Measurements from ENCODE around the gene CDH4.

CDH4 gene

DNA sequence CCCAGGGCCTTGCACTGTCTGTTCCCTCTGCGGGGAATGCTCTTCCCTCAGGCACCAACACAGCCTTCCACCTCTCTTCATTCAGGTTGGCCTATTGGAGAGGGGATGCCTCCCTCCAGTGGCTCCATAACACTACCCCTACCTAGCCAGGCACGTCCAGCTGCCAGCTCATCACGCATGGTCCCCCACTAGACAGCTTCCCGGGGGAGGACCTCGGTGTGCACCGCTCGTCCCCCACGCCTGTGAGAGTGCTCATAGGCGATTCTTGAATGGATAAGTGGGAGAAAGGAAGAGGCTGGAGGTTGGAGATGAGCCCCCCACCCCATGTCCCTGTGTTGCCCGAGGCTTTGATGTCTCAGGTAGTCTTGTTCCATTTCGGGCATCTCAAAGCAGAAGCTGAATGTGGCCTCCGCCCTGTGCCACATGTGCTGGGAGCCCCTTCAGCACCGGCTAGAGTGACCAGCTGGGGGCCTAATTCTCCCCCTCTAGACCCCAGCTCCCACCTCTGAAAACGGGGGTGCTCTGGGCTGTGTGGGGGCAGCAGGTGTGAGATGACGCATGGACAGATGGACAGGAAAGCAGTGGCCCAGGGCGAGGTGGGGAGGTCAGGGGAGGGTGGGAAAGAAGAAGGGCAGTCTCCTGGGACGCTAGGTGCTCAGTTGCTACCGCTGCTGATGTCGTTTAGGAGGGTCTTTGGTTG lies 480.6 kb downstream of the CDH4 start:
- no peak for DNase-seq

DNA sequence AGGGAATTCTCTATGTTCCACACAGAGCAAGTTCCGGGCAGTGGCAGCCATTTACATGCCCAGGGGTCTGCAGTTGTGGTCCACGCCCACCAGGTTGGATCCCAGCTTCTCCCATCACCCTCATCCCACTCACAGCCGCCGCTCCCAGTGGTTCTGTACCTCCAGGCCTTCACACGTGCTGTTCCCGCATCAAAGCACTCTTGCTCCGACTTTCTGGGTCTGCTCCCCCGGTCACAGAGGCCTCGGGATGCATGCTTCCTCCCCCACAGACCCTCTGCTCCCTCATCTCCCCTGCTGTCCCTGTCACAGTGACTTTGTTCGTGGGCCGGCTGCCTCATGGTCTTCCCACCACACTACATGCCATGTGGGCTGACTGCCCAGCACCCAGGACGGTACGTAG lies 481.2 kb downstream of the CDH4 start:
- DNase-seq: no peak

DNA sequence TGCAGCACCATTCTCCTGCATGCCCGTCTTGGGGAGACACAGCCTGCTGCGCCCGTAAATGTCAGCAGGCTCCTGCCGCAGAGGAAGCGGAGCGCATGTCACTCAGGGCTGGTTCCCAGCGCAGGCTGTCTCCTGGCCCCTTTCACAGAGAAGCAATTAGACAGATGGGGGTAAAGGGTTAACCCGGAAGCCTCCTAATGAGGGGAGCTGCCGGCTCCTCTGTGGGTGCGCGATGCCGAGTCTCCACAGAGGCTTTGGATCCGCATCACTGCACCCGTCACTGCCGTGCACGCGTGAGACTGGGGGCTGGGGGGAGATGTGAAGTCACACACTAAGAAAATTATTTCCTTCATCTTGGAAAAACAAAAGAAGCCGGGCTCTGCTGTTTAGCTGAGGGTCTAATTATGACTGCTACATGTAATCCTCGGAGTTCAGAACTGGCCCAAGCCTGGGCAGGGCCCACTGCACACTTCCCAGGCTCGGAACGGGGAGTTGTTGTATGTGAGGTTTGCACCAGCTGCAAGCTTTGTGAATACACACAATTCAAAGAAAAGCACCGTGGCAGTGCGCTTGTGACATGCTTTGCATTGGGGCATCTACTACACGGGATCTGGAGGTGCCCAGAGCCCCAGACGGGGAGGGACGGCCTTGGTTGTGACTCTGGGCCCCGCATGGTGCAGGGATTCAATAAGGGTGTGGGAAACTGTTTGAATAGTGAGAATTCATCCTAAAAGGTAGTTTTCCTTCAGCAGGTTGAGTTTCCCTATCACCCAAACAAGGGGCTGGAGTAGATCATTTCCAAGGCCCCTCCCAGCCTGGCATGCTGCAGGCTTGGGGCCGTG lies 482.1 kb downstream of the CDH4 start:
- DNase-seq: no peak

DNA sequence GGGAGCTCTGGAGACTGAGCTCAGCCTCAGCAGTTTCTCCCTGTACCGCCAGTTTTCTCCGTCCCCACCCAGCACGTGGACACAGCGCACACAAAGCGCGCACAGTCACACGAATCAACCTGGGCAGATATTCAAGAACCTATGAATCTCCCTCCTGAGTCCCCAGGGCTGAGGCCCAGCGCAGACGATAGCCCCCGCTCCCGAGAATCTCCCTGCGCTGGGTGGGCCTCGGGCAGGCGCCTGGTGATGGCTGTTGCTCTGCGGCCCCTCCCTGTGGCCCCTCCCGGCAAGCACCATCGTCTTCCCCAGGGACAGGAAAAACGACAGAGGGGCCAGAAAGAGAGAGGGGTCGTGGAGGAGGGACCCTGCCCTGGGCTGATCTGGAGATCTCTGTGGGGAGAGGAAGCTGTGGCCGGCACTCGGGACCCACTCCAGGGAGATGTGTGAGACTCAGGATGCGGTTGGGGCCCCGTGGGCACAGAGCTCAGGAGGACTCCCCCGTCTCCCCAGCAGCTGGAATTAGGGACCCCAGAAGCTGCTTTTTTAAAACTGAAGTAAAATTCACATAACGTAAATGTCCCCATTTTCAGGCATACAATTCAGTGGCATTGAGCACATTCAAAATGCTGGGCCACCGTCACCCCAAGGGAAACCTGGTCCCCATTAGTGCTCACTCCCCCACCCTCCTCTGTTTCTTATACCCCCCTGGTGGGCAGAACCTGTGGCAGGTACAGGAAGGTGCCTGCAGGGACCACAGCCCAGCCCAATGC lies 482.9 kb downstream of the CDH4 start:
- no peak for DNase-seq

DNA sequence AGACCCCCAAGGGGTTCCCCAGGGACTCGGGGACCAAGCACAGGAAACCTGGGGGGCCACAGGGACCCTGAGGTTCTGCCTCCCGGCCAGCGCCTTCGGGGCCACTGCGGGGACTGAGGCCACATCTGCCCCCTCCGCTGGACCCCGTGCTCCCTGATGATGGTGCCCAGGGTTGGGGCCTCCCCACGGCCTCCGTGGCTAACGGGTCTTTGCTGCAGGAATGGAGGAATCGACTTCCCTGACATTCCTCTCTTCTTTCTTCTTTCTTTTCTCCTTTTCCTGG lies 483.4 kb downstream of the CDH4 start:
- DNase-seq: no peak

DNA sequence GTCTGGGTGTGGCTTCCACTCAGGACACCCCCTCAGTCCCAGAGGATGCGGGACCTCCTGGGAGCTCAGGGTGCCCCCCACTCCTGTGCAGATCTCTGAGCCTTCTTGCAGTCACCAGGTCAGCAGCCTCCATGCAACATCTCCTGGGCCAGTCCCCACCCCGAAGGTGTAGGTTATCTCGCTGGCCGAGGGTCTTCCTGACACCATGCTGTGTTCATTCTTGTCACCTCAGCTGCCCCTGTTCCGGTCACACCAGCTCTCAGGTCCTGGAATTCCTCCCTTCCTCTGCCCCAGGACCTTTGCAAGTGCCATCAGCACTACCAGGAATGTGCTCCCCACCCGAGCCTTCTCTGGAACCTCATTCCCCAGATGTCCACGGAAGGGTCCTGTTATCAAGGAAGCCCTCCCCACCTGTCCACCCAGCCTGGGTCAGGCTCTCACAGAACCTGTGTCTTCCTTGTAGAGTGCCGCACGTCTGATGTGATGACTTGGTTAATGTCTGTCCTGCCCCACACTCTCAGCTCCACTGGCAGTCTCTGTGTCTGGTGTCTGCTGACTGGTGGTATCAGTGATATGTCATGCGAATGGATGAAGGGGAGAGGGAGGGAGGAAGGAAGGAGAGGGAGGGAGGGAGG lies 484.1 kb downstream of the CDH4 start:
- no peak for DNase-seq

DNA sequence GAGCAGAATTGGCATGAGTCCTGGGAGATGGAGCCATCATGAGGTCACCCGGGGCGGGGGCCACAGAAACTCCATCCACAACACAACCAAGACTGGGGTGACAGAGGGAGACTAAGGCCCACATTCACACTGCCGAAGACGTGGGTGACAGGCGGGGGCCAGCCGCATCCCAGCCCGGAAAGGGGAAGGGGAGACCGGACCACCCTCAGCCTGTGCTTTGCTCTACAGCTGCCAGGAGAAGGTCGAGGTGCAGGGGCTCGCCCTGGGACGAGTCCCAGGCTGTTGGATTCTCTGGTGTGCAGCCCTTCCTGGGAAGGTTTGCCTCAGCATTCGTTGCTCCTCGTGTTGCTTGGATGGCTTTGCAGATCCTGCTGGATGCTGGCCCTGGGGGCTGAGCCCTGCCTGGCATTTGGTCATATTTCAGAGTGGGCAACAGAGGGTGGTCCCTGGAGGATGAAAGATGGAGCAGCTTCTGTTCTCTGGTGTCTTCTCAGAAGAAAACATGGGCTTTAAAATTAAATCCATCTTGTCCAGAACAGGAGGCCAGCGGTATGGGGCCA lies 484.8 kb downstream of the CDH4 start:
- DNase-seq: no peak

DNA sequence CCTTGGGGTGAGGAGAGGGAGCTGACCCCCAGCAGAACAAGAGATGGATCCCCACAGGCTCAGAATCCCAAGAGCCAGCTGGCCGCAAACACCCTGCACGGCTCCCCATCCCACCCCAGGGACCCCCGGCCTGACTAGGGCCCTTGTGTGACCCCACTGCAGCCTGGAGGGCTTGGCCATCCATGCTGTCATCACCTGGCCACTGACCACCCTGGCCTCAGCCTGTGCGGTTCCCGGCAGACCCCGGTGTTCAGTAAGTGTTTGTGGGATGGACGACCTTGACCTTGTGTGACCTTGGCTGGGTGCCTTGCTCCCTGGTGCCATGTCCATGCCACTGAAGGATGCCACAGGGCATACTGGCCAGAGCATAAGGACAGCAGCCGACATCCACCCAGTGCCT lies 485.3 kb downstream of the CDH4 start:
- DNase-seq: no peak

DNA sequence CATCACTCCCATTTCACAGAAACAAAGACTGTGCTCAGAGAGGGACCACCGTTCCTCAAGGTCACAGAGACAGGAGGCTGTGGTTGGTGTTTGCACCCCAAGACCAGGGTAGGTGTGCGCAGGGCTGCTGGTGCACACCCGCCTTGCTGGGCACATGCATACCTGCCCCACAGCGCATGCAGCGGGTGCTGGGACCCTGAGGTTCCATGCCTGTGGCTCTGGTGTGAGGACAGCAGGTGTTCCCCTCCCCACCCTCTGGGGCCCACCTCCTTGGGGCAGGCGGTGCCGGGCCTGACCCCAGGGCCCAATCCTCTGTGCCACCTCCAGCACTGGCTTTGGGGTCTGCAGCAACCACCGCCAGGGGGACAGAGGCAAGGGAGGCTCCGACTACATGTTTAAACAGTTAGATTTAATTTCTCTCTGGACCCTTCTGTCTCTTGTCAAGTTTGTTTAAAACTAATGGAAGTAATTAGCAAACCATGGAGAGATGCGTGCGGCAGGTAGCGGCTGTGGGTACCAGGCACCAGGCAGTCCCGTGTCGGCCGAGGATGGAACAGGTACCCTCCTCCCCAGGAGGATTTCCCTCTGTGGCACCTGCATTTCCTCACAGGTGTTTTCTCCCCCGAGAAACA lies 485.9 kb downstream of the CDH4 start:
- DNase-seq: no peak

DNA sequence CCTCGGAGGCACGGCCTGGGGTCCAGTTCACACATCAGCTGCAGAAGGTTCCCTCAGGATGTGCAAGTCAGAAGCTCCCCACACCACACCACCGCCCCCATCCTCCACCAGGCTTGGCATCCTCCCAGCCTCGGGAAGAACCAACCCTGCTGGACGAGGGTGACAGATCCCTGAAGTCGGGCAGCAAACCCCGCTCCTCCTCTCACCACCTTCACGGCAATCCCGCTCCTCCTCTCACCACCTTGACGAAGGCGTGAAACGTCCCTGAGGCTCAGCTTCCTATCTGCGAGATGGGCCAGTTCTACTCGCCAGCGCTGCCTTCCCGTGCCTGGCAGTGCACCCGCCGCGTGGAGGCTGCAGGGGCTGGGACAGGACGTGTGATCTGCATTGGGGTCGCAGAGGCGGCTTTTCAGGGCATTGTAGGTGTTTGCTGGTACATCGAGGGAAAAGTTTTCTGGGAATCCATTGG lies 486.6 kb downstream of the CDH4 start:
- no peak for DNase-seq

DNA sequence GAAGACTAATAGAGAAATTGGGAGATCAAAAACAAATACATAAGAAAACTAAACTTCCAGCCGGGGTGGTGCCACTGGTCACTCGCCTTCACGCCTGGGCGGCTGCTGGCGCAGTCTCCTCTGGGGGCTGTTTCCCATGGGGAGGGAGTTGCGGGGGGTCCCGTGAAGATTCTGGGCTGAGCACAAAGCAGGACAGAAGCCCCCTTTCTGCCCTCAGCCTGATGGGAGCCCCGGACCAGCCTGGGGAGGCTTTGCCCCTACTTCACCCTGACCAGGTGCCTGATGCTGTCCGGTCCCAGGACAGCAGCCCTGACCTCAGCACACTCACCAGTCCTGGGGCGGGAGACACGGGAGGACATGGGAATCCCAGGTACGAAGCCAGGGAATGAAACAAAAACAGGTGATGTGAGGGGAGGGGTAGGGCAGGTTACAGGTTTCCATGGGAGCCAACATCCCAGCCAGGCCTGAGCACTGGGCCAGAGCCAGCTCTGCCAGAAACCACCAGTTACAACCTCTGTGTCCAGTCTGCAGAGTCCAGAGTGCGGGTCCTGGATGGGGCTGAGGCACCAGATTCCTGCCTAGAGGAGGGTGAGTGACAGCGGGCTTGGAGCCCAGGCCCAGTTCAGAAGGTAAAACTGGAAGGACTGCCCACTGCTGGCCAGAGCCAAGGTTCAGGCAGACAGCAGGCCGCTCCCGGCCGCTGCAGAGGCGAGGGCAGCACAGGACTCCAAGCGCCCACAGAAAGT lies 487.2 kb downstream of the CDH4 start:
- no peak for DNase-seq

DNA sequence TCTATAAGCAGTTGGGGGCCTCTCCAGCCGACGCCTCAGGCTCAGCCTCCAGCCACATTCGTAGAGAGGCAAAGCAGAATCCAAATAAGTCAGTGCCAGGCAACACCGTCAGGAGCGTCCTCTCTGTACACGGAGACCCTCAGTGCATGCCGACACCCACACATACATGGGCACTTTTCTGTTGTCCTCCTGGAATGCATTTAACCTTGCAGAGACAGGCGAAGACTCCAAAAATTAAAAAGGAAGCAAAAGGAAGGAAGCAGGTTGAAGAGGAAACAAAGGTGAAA lies 487.7 kb downstream of the CDH4 start:
- no peak for DNase-seq

DNA sequence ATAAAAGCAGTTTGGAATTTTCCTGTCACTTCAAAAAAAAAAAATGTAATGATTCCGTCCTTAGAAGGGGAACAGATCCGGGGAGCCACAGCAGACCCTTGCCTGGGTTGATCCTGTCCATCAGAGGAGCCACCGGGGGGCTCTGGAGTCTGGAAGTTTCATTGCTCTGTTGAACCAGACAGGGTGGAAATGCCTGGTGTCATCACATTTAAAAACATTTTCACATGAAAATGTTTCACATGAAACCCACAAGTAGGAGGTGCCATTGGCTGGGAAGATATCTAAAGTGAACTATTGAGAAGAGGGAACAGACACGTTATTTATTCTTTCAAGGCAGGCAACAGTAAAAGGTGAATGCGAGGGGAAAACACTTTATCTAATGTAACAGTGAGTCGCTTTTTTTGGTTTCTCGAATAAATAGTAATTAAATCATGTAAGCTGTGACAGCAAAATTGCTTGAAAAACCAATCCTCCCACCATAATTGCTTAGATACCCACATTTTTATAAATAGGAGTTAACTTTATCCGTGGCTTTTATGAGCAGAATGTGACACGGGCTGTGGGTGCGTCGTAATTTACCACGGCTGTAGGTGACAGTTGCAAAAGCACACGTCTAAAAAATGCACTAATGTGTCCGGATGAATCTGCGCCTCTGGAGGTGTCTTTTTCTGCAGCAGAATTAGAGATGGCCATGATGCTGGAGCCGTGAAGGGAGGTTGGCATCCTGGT lies 490.2 kb downstream of the CDH4 start:
- DNase-seq: no peak

DNA sequence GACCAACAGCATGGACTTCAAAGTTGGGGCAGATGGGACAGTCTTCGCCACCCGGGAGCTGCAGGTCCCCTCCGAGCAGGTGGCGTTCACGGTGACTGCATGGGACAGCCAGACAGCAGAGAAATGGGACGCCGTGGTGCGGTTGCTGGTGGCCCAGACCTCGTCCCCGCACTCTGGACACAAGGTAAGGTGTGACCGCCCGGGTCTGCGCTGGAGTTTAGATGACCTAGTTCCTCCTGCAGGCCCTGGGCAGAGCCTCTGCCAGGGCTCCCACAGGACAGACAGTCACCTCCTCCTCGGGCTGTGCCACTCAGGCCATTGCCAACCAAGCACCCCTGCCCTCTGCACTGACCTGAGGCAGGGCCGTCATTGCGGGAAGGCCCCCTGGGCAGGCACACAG lies 491.5 kb downstream of the CDH4 start:
- no peak for DNase-seq

DNA sequence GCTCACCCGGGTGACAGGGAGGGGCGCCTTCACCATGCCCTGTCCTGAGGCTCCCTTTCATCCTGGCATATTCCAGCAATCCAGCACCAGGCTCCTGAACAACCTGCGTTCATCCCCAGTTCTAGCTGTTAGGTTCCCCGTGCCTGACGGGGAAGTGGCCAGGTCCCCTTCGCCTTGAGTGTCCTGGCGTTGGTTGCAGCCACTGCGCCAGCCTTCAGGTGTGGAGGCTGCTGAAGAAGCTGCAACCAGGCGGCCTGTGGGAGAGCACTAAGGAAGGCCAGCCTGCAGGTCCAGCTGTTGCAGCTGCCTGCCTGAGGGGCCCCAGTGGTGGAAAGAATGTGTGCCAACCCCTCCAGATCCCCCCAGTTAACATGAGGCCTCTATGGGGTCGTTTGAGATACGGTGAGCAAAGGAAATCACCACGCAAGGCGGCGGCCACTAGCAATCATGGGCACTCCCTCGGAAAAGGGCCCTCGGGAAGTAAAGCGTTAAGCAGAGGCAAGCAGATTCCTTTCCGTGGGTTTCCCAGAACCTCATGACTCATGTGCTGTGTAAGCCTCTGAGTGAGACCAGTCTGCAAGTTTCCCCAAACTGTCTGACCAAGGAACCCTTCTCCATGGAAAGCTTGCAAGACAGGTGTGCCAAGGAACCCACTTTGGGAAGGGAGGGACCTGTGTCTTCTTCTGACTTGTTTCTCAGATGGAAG lies 492.8 kb downstream of the CDH4 start:
- no peak for DNase-seq

DNA sequence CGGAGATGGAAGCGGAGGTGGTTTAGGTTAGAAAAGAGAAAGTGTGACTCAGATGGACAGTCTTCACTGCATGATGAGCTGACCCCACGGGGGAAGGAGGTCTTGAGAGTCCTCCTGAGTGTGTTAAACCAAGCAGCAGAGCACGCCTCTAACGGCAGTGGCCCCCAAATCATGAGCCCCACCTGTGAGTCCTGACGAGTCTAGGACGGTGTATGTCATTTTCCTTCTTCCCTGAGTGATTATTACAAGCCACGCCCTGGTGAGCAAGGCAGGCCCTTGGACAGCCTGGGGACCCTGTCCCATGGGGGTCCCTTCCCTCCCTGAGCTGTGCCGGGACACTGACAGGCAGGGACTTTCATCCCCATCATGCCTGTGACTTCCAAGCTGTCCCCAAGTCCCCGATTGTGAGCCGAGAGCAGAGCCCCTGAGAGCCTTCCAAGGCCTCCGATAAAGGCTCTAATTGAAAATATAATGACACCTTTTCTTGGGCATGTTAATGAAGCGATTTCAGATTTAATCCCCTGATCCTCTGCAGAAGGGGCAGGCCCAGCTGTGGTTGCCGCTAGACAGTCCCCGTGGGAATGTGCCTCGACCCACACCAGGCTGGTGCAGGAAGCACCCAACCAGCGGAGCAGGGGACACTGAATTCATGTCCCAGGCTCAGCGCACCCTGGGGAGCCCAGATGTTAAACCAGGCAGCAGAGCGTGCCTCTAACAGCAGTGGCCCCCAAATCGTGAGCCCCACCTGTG lies 493.5 kb downstream of the CDH4 start:
- no peak for DNase-seq

DNA sequence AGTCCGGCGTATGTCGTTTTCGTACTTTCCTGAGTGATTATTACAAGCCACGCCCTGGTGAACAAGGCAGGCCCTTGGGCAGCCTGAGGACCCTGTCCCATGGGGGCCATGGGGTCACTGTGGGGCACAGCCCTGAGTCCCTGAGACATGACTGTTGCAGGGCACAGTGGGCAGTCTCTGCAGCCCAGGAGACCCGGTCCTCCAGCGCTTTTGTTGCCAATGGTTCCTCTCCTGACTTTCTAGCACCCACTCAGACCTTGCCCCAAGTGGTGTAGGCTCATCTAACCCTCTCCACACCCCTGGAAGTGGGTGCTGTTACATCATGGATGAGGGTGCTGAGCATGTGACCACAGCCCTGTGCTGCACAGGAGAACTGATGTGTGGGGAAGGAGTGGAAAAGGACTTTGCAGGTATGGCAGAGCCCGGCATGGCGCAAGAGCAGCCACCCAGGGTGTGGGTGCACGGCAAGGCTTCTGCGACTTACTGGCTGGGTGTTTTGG lies 494.1 kb downstream of the CDH4 start:
- DNase-seq: no peak

DNA sequence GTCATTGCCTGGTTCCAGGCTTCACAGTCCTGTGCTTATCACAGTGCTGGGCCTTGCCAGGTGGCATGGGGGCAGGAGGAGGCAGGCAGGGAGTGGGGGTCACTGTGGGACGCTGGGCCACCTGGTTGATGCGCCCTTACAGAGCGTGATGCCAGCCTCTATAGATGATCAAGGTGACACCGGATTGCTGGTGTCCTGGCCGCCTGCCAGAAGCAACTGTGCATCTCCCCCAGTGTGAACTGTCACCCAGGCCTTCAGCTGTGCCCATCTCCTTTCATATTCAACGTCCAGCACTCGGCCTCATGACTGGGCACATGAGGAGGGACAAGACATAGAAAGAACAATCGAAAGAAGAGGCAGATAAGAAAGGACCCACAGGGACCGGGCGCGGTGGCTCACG lies 494.7 kb downstream of the CDH4 start:
- no peak for DNase-seq

DNA sequence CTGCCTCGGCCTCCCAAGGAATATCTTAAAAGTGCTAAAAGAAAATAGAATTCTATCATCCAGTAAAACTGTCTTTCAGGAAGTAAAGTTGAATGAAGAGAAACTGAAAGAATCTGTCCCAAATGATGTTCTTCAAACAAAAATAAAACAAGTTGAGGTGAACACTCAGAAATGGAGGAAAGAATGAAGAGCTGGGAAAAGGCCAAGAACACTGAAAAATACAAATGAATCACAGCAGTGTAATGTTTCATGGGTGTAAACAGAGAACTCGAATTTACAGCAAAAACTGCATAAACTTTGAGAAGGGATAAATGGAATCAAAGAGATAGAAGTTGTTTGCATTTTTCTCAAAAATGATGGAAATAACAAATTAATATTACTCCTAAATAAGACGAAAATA lies 496.3 kb downstream of the CDH4 start:
- DNase-seq: no peak

Data from NCI-H2171 treated with DMSO at 0.1 percent for 48 hours (cell line).